T-cell (primary cell): Measurements from ENCODE around the gene EYA2. TPM values are rescaled to one million over a fixed set of nuclear protein-coding genes. Genes with fewer than 3 reads are reported as not detected.
A peak's percentile ranks its signal among the peaks of the same experiment; 100 is the strongest.

ENCODE experiments used
- ATAC-seq, 4 experiments: fragments of 200-7000 bp in 3 of 4; fragments of 150-1000 bp in 1 of 4; cut with Tn5 transposase; replicated peaks in 1 of 4; 1 replicate in 3 of 4; 2 replicates in 1 of 4; pipeline ENCODE4 v1.10.0; 2021; ENCODE audit warnings: moderate library complexity in 3 of 4, mild to moderate bottlenecking in 2 of 4, moderate number of reproducible peaks in 1 of 4
- CTCF ChIA-PET, 2 donors: fragments of 300-600 bp; sonication (Branson Sonifier 250); formaldehyde crosslinking; loops; one replicate each; lab custom pipeline; 2022; ENCODE audit warnings: antibody characterized with exemption in 2 of 2; lab: Charles Lee
- POLR2A ChIA-PET, 2 donors: fragments of 300-600 bp; sonication (Branson Sonifier 250); formaldehyde crosslinking; loops; one replicate each; lab custom pipeline; 2022; ENCODE audit warnings: antibody characterized with exemption in 2 of 2; lab: Charles Lee
- DNase-seq, 35 experiments: peaks; one replicate each; pipeline versions ENCODE4 v3.0.0 to v3.0.0-alpha.2; 2013 to 2023
- H3K27ac ChIP-seq: one replicate; pipeline ENCODE4 v1.5.1; 2013; ENCODE audit warnings: low read length
- H3K27me3 ChIP-seq, 2 experiments: replicated peaks in 1 of 2; 1 replicate in 1 of 2; 2 replicates in 1 of 2; pipeline versions ENCODE4 v1.6.1 to v1.7.0; 2013; ENCODE audit warnings: low read length in 1 of 2, mixed read lengths in 1 of 2; ENCODE audit not compliant: control insufficient read depth in 2 of 2, insufficient read depth in 2 of 2; ENCODE audit errors: extremely low read depth in 1 of 2
- H3K36me3 ChIP-seq, 2 donors: 1 replicate in 1 of 2; 2 replicates in 1 of 2; pipeline versions ENCODE4 v1.6.1 to v1.7.0; 2013; ENCODE audit warnings: low read length in 1 of 2; ENCODE audit not compliant: control insufficient read depth in 2 of 2, insufficient read depth in 1 of 2; ENCODE audit errors: extremely low read depth in 1 of 2
- H3K4me1 ChIP-seq, 2 experiments: 1 replicate in 1 of 2; 2 replicates in 1 of 2; pipeline versions ENCODE4 v1.6.1 to v1.7.0; 2013; ENCODE audit warnings: low read length in 2 of 2, mixed read lengths in 1 of 2; ENCODE audit not compliant: insufficient read depth in 2 of 2, control insufficient read depth in 1 of 2; ENCODE audit errors: extremely low read depth in 1 of 2
- H3K4me3 ChIP-seq, 2 donors: 1 replicate in 1 of 2; 2 replicates in 1 of 2; pipeline versions ENCODE4 v1.5.1 to v1.7.0; 2013; ENCODE audit warnings: mild to moderate bottlenecking in 2 of 2, low read length in 1 of 2, moderate library complexity in 1 of 2; ENCODE audit not compliant: control insufficient read depth in 1 of 2; ENCODE audit errors: extremely low read depth in 1 of 2
- H3K9me3 ChIP-seq: 2 replicates; pipeline ENCODE4 v1.7.0; 2013
- H3K27ac Mint-ChIP-seq, 2 donors: one replicate each; pipeline ENCODE4 v1.8.0; 2020 to 2021; ENCODE audit warnings: mild to moderate bottlenecking in 2 of 2, mixed read lengths in 2 of 2
- H3K27me3 Mint-ChIP-seq, 2 donors: one replicate each; pipeline ENCODE4 v1.8.0; 2021 to 2022; ENCODE audit warnings: mixed read lengths in 2 of 2
- H3K36me3 Mint-ChIP-seq: one replicate; pipeline ENCODE4 v1.8.0; 2021; ENCODE audit warnings: mixed read lengths
- H3K4me1 Mint-ChIP-seq, 3 donors: one replicate each; pipeline ENCODE4 v1.8.0; 2020 to 2022; ENCODE audit warnings: mixed read lengths in 3 of 3, mild to moderate bottlenecking in 1 of 3
- H3K4me3 Mint-ChIP-seq, 3 donors: one replicate each; pipeline ENCODE4 v1.8.0; 2020 to 2022; ENCODE audit warnings: mild to moderate bottlenecking in 3 of 3, mixed read lengths in 3 of 3, moderate library complexity in 3 of 3
- H3K9me3 Mint-ChIP-seq, 3 donors: one replicate each; pipeline ENCODE4 v1.8.0; 2020 to 2022; ENCODE audit warnings: mixed read lengths in 3 of 3
- WGBS: methylation state at CpG from one replicate; pipeline ENCODE4 v1.1.5; 2013; ENCODE audit warnings: missing lambda C conversion rate; ENCODE audit not compliant: insufficient coverage; 5-methylcytosine and 5-hydroxymethylcytosine counted together
- total RNA-seq, 35 experiments: library from RNA in 6 of 35; stranded (reverse) in 6 of 35; fragments of 120-200 nt in 1 of 35; gene quantifications; one replicate each; pipeline versions ENCODE4 v1.2.1 to v1.2.4 and lab custom pipeline; 2013 to 2026

The EYA2 gene
- total RNA-seq, 5 donors from 2014 or later (not counting 1 experiment from before 2014, with no cell fraction given), result not detected

- H3K9me3 ChIP-seq, result no peaks in the 10 kb centered on the region
- H3K4me3 ChIP-seq, result no peak overlapping the region
- POLR2A ChIA-PET, result no interaction called here
- H3K36me3 Mint-ChIP-seq, result no peaks in the 10 kb centered on the region
- DNase-seq (no peak), ATAC-seq (no peak)
- H3K4me1 ChIP-seq, result no peaks in the 10 kb centered on the region
- no peaks in the 10 kb centered on the region for H3K36me3 ChIP-seq
- H3K4me1 Mint-ChIP-seq, result peaks cover 0 to 1% (median 1%) of the 10 kb centered on the region in 3 donors
- H3K27ac Mint-ChIP-seq, result no peak overlapping the region
- peaks cover 22 to 25% of the 10 kb centered on the region in 2 donors for H3K27me3 Mint-ChIP-seq
- no peak overlapping the region for H3K4me3 Mint-ChIP-seq
- H3K27ac ChIP-seq, result no peak overlapping the region
- H3K9me3 Mint-ChIP-seq, result peaks cover 4 to 17% (median 13%) of the 10 kb centered on the region in 3 donors
- H3K27me3 ChIP-seq, result peaks cover 2 to 8% of the 10 kb centered on the region in 2 experiments
- WGBS, result no CpG with 5 or more reads among the region's 1 CpG
- CTCF ChIA-PET, result no interaction called here
Observed at GRCh38 chr20:46984405-46984804, 89.8 kb downstream of the EYA2 start.

GRCh38 chr20:46985250-46985649 lies 90.6 kb downstream of the EYA2 start:
- no peak overlapping the region for H3K27ac Mint-ChIP-seq
- ChIA-PET CTCF (interaction anchor here in 1 of 2 donors (1.2 kb wide), 1 partner anchor 19 kb away, joined by 3 read pairs; no protein-coding TSS in a partner anchor), POLR2A (no interaction called here)
- DNase-seq (no peak), ATAC-seq (no peak)
- H3K27ac ChIP-seq, result no peak overlapping the region
- no peak overlapping the region for H3K4me3 Mint-ChIP-seq
- H3K4me1 ChIP-seq, result no peaks in the 10 kb centered on the region
- H3K4me3 ChIP-seq, result no peak overlapping the region
- peaks cover 4 to 17% (median 13%) of the 10 kb centered on the region in 3 donors for H3K9me3 Mint-ChIP-seq
- H3K4me1 Mint-ChIP-seq, result peaks cover 0 to 4% (median 2%) of the 10 kb centered on the region in 3 donors
- peaks cover 21 to 27% of the 10 kb centered on the region in 2 donors for H3K27me3 Mint-ChIP-seq
- no peaks in the 10 kb centered on the region for H3K36me3 Mint-ChIP-seq
- no peaks in the 10 kb centered on the region for H3K9me3 ChIP-seq
- no peaks in the 10 kb centered on the region for H3K36me3 ChIP-seq
- H3K27me3 ChIP-seq, result peaks cover 0 to 9% of the 10 kb centered on the region in 2 experiments
- no CpG with 5 or more reads among the region's 2 CpGs for WGBS

GRCh38 chr20:46985671-46986070 lies 91.0 kb downstream of the EYA2 start:
- H3K27me3 ChIP-seq, result peaks cover 0 to 10% of the 10 kb centered on the region in 2 experiments
- no CpG with 5 or more reads among the region's 2 CpGs for WGBS
- peaks cover 0 to 5% (median 4%) of the 10 kb centered on the region in 3 donors for H3K4me1 Mint-ChIP-seq
- peaks cover 21 to 29% of the 10 kb centered on the region in 2 donors for H3K27me3 Mint-ChIP-seq
- no peak overlapping the region for H3K4me3 ChIP-seq
- H3K36me3 Mint-ChIP-seq, result no peaks in the 10 kb centered on the region
- no peak for DNase-seq
- ATAC-seq, result no peak
- no peak overlapping the region for H3K27ac Mint-ChIP-seq
- no peaks in the 10 kb centered on the region for H3K36me3 ChIP-seq
- no peaks in the 10 kb centered on the region for H3K4me1 ChIP-seq
- peaks cover 4 to 17% (median 13%) of the 10 kb centered on the region in 3 donors for H3K9me3 Mint-ChIP-seq
- CTCF ChIA-PET, result interaction anchor here in 1 of 2 donors (1.2 kb wide), 1 partner anchor 19 kb away, joined by 3 read pairs; no protein-coding TSS in a partner anchor
- H3K4me3 Mint-ChIP-seq, result no peak overlapping the region
- H3K9me3 ChIP-seq, result no peaks in the 10 kb centered on the region
- H3K27ac ChIP-seq, result no peak overlapping the region
- POLR2A ChIA-PET, result no interaction called here

GRCh38 chr20:46987001-46987400 lies 92.4 kb downstream of the EYA2 start:
- CTCF ChIA-PET, result no interaction called here
- Mint-ChIP-seq H3K4me1 (peaks cover 0 to 5% (median 4%) of the 10 kb centered on the region in 3 donors), H3K27ac (no peak overlapping the region), H3K36me3 (no peaks in the 10 kb centered on the region), H3K27me3 (peaks cover 19 to 26% of the 10 kb centered on the region in 2 donors), H3K4me3 (no peak overlapping the region), H3K9me3 (peaks cover 4 to 15% (median 13%) of the 10 kb centered on the region in 3 donors)
- H3K27me3 ChIP-seq, result peaks cover 0 to 14% of the 10 kb centered on the region in 2 experiments
- DNase-seq, result no peak
- no peak overlapping the region for H3K27ac ChIP-seq
- H3K4me3 ChIP-seq, result no peak overlapping the region
- H3K9me3 ChIP-seq, result no peaks in the 10 kb centered on the region
- no peaks in the 10 kb centered on the region for H3K4me1 ChIP-seq
- no peaks in the 10 kb centered on the region for H3K36me3 ChIP-seq
- POLR2A ChIA-PET, result no interaction called here
- 79% methylated on average over 3 of the region's 5 CpGs for WGBS
- no peak for ATAC-seq

- Histone ChIP-seq H3K27ac (no peak overlapping the region), H3K9me3 (no peaks in the 10 kb centered on the region), H3K4me1 (no peaks in the 10 kb centered on the region), H3K36me3 (no peaks in the 10 kb centered on the region), H3K4me3 (no peak overlapping the region), H3K27me3 (peaks cover 0 to 11% of the 10 kb centered on the region in 2 experiments)
- POLR2A ChIA-PET, result no interaction called here
- no peaks in the 10 kb centered on the region for H3K9me3 Mint-ChIP-seq
- CTCF ChIA-PET, result no interaction called here
- H3K4me3 Mint-ChIP-seq, result no peak overlapping the region
- 25% methylated on average over 3 of the region's 12 CpGs for WGBS
- peaks cover 0 to 16% (median 9%) of the 10 kb centered on the region in 3 donors for H3K4me1 Mint-ChIP-seq
- DNase-seq (no peak), ATAC-seq (peak in 1 of 4 experiments; percentile 26)
- peak overlapping the region in 1 of 2 donors; percentile 55 for H3K27ac Mint-ChIP-seq
- peaks cover 8 to 22% of the 10 kb centered on the region in 2 donors for H3K27me3 Mint-ChIP-seq
- H3K36me3 Mint-ChIP-seq, result no peaks in the 10 kb centered on the region
Observed at GRCh38 chr20:46990017-46990595, 95.5 kb downstream of the EYA2 start.

GRCh38 chr20:46990596-46991104 lies 96.0 kb downstream of the EYA2 start:
- no peak overlapping the region for H3K27ac Mint-ChIP-seq
- no peaks in the 10 kb centered on the region for H3K9me3 Mint-ChIP-seq
- ChIA-PET POLR2A (no interaction called here), CTCF (no interaction called here)
- H3K36me3 Mint-ChIP-seq, result no peaks in the 10 kb centered on the region
- Histone ChIP-seq H3K4me3 (no peak overlapping the region), H3K9me3 (no peaks in the 10 kb centered on the region), H3K36me3 (no peaks in the 10 kb centered on the region), H3K27me3 (peaks cover 0 to 11% of the 10 kb centered on the region in 2 experiments), H3K4me1 (no peaks in the 10 kb centered on the region), H3K27ac (no peak overlapping the region)
- 72% methylated on average over 4 of the region's 5 CpGs for WGBS
- H3K4me3 Mint-ChIP-seq, result no peak overlapping the region
- ATAC-seq (no peak), DNase-seq (no peak)
- H3K4me1 Mint-ChIP-seq, result peaks cover 0 to 16% (median 9%) of the 10 kb centered on the region in 3 donors
- H3K27me3 Mint-ChIP-seq, result peaks cover 6 to 17% of the 10 kb centered on the region in 2 donors
